HG02759 (cell line): ENCODE data around the gene ARHGAP26.
A peak's percentile ranks its signal among the peaks of the same experiment; 100 is the strongest.

Experiments used
- ATAC-seq: cut with Tn5 transposase; IDR thresholded peaks from one replicate; pipeline ENCODE4 v1.9.1; 2021; ENCODE audit warnings: mild to moderate bottlenecking, moderate library complexity; ENCODE audit not compliant: unreplicated experiment

The ARHGAP26 gene

DNA sequence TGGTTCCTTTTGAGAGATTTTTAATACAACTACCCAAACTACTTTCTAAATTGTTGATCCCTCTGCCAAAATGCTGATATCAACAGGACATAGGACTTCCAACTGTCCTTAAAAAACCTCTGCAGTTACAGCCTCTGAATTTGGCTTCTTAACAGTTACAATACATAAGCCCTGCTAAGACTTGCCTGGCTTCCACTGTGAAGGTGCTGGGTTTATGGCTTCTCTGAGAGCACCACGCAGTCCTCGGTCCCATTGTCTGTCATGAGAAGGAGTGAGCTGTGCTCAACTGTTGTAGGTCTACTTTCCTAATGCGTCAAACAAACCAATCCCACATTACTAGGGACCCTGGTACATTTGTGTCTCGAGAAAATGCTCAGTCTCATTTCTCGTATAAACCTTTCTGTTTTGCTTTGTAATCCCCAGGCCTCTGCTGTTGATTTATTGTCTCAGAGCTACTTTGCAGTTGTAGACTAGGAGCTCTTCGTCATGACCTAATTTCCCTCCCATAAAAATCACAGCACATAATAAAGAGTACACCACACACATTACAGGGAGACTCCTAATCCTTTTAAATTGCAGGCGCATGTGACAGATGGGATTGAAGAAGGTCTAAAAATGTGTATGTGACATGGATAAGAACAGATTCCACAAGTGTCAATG is 358.4 kb downstream of the ARHGAP26 start:
- no peak for ATAC-seq

DNA sequence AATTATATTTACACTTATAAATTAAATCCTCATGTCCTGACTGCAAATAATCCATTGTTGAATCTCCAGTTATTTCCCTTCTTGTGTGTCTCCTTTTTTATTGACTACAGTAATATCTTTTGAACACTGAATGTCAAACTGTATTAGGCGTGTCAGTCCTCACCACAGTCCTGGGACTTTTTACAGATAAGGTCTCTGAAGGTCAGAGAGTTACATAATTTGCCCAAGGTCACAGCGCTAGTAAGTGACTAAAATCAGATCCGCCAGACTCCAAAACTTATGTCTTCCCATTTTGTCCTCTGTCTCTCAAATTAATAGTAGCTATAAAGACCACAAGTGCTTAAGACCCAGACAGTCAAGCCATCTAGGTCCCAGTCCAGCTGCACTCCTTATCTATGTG is 359.0 kb downstream of the ARHGAP26 start:
- no peak for ATAC-seq

GRCh38 chr5:143129910-143130612 is 359.9 kb downstream of the ARHGAP26 start:
- no peak for ATAC-seq

GRCh38 chr5:143130613-143131305 is 360.6 kb downstream of the ARHGAP26 start:
- ATAC-seq: no peak

DNA sequence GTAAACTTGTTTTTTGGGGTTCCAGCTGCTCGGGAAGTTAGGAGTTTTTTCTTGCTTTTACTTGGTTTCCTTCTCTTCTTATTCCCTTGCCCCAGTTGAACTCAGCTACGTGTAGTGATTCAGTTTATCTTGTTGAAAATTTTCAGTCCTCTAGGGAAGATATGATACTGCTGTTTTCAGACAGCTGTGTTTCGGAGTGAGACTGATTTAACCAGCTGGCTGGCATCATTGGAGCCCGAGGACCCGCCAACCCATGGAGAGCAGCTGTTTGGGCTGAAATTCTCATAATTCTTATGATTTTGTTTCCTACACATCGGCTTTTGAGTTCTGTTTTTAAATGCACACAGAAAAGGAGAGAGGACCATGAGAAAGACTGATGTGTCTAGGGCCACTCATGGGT is 361.8 kb downstream of the ARHGAP26 start:
- ATAC-seq: no peak

DNA sequence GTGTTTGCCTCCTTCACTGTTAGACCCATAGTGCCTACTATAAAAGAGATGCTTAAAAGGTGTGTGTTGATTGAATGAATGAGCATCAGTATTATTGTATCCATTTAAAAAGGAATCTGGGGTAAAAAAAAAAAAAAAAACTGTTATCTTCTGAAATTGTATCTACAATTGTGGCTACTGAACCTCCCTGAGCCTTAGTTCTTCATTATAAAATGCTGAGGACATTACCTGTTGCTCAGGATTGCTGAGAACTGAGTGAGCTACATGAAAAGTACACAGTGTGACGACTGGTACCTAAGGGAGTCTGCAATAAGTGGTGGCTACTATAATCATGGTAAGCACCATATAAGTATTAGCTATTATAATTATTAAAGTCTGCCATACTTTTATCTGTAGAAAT is 362.6 kb downstream of the ARHGAP26 start:
- ATAC-seq: no peak

DNA sequence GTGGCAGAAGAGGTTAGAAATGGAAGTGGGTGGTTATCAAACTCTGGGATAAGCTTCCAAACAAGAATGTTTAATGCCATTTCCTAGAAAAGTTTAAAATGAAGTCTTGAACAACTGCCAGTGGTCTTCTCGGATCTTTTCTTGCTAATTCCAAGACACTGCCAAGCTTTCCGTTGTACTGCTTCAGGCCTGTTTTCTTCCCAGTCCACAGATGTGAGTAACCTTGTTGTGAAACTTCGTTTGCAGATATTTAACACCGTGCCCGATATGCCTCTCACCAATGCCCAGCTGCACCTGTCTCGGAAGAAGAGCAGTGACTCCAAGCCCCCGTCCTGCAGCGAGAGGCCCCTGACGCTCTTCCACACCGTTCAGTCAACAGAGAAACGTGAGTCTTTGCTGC is 363.5 kb downstream of the ARHGAP26 start:
- no peak for ATAC-seq

DNA sequence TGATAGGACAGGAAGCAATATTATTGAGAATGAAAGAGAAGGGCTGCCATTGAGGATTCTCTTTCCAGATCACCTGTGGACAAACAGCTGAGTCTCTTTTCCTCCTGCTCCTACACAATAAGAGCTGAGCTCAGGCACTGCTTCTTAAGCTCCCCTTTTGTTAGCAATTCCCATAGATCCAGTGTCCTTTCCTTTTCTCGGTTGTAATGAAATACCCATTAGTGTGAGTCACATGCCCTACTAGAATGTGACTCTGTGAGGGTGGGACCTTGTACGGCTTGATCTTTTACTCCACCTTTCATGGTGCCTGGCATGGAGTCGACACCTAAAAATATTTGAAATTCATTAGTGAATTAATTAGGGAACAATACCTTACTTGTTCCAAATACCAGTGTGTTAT is 364.1 kb downstream of the ARHGAP26 start:
- no peak for ATAC-seq

DNA sequence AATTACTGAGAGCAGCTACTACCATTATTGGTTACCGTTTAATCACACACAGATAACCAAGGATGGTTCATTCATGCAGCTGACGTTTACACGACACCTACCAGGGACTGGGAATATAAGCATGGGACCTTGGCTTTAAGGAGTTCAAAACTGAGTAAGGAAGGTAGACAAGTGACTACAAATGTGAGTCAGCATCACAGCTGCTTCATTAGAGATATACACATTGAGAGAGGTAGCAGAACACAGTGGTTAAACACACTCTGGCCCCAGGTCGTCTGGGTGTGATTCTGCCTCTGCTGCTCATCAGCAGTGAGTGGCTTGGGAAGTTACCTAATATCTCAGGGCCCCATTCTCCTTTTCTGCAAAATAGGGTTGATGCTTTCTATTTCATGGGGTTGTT is 364.7 kb downstream of the ARHGAP26 start:
- ATAC-seq: peak; percentile 72

DNA sequence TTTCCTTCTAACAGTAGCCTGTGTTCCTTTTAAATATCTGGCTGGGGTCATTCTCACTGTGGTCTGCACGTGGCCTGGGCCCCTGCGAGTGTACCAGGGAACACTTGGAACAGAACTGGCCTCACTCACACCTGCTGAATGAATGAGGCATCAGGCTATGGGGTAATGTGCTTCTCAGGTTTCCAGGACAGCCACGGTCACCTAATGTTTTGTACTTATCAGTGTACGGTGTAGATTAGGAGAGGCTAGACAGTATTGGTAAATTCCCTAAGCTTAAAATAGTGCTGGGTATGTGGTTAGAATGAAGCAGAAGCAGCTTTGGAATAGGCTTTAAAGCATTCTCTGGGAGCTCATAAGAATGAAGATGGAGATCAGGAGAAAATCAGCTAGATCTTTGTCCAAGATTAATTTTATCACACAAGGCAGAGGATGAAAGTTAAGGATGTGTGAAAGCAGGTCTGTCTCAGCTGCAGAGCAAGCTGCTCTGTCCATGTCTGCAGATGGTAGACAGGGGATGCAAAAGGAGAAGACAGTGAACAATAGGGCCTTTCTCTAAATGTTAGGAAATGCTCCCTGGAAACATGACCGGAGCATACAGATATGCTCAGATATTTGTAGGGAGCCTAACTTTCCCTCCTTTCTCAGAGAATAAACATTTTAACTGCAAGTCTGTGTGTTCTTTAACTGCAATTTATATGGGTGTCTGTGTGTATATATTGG is 365.8 kb downstream of the ARHGAP26 start:
- no peak for ATAC-seq

DNA sequence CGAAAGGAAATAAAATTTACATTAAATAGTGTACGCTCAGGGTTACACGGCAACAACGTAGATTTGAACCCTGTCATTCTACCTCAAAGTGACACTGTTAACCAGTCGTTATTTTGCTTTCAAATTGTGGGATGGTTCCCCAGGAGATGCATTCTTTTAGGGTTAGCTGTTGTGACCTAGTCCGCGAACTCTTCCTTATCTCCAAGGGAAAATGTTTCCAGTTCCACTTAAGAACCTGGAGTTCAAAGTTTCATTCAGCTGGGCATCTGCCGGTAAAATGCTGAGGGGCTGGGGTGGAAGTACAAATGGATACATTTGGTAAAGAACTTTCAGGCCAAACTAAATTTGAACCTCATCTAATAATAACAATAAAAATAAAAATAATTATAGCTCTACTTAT is 368.7 kb downstream of the ARHGAP26 start:
- no peak for ATAC-seq

- no peak for ATAC-seq
Measured at GRCh38 chr5:143139585-143139984, 369.4 kb downstream of the ARHGAP26 start.

DNA sequence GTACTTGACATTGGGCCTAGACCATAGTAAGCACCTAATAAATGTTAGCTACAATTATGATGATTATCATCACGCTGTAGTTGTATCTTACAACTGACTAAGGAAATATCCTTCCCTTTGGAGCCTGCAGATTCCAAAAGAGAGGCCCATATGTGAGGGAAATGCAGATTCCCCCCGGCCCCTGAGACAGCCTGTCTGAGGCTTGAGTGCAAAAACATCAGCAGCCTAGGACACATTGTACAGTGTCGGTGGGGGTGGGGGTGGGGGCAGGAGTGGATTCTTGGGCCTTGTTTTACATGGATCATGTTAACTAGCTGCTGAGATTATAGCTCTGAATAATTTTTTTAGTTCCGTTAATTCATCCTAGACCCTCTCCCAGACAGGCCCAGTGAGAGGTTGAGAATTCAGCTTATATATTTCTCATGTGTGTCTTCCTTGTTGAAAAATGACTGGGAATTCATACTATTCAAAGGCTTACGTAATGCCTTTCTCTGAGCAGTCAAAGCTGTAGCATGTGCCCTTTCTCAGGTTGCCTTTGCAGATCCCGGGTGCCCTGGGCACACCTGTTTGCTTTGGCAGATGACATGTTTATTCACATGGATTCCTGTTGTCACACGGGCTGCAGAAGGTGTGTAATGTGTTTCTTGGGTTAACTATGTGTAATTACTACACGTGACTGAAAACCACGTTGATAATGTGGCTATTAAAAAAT is 370.5 kb downstream of the ARHGAP26 start:
- ATAC-seq: no peak

GRCh38 chr5:143141652-143142051 is 371.5 kb downstream of the ARHGAP26 start:
- no peak for ATAC-seq

DNA sequence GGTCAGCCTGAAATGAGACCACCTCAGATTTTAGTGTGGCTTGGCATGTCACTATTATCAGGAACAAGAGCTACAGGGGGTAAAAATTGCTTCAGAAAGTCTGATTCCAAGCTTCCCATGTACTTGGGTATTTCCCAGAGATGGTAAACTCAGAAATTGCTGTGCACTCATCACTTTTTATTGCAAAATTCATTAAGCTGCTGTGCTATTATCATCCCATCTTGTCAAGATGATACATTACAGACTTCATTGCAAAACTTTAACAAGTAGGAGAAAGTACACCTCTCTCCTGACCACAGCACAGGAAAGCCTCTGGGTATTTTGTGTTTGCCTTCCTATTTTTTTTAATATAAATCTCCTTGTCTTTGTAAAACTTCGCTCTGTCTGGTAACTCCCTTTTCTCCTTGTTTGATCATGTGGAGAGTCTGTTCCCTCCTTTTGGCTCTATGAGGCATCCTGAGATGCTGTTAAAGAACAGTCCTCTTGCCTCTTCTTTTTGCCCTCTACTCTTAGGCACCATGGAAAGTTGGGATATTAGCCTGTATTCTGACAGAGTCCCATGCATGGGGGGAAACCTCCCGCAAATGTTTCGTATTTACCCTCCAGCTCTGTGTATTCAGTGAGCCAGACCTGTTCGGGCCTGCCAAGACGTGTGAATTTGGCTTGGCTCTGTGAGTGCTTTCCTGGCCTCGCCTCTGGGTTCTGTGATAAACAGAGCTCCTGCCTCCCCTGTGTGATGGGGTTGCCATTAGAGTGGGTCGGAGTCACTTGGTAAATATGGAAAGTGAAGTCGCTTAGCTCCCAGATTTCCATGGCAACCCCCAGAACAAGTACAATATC is 372.6 kb downstream of the ARHGAP26 start:
- ATAC-seq: no peak

GRCh38 chr5:143143973-143144372 is 373.8 kb downstream of the ARHGAP26 start:
- no peak for ATAC-seq

GRCh38 chr5:143145243-143146160 is 375.3 kb downstream of the ARHGAP26 start:
- ATAC-seq: no peak

DNA sequence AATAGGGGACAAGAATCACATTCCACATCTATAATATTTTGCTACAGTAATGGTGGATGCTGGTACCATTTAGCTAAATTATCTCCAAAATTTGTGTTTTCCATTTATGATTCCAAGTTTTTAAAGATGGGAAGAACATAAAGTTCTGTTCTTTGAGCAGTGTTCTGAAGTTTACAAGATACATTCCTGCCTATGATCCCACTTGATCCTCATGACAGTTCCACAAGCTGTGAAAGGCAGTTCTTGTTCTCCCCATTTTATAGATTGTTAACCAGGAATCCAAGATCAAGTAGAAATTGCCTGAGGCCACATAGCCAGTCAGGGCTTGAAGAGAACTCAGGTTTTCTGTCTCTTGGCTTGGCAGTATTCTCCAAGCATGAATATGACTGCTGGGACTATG is 376.0 kb downstream of the ARHGAP26 start:
- ATAC-seq: no peak

GRCh38 chr5:143147383-143147782 is 377.2 kb downstream of the ARHGAP26 start:
- ATAC-seq: no peak
